DMS53 (cell line): ENCODE results near the gene DHX58.
A peak's percentile ranks its signal among the peaks of the same experiment; 100 is the strongest.

Source experiments
- DNase-seq: peaks from one replicate; lab custom pipeline; 2025; lab: John Stamatoyannopoulos, UW

Gene DHX58

GRCh38 chr17:42087042-42087701, 25.3 kb downstream of the DHX58 start:
- no peak for DNase-seq

- DNase-seq, result no peak
These were observed 30.9 kb downstream of the DHX58 start for GRCh38 chr17:42081516-42082129.

- no peak for DNase-seq
These were observed 33.0 kb downstream of the DHX58 start for GRCh38 chr17:42079541-42079940.

DNA sequence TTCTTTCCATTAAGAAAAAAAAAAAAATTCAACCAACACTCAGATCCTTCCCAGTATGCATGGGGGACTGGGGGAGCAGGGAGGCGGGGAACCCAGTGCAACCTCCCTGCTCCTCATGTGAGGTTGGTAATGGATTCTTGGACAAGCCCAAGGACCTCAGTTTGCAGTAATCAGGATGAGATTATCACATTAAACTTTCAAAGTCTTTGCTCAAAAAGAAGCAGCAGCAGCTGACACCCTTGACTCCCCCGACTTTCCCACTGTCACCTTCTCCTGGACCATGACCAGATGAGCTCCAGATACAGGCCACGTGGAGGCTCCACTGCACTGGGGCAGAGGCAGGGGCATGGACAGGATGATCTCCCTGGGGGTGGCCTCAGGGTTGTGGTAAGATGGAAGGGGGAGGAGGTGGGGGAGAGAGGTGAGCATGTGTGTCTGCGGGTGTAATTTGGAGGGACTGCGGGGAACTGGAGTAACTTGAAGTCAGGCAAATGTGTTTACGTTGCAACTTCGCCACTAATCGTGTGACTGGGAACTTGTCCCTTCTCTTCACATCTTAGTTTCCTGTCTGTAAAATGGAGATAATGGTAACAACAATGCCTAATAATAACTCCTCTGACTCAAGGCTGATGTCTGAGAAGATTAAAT, 34.0 kb downstream of the DHX58 start:
- DNase-seq, result no peak

- DNase-seq, result no peak
These were observed 34.8 kb downstream of the DHX58 start for GRCh38 chr17:42077755-42078154.

DNA sequence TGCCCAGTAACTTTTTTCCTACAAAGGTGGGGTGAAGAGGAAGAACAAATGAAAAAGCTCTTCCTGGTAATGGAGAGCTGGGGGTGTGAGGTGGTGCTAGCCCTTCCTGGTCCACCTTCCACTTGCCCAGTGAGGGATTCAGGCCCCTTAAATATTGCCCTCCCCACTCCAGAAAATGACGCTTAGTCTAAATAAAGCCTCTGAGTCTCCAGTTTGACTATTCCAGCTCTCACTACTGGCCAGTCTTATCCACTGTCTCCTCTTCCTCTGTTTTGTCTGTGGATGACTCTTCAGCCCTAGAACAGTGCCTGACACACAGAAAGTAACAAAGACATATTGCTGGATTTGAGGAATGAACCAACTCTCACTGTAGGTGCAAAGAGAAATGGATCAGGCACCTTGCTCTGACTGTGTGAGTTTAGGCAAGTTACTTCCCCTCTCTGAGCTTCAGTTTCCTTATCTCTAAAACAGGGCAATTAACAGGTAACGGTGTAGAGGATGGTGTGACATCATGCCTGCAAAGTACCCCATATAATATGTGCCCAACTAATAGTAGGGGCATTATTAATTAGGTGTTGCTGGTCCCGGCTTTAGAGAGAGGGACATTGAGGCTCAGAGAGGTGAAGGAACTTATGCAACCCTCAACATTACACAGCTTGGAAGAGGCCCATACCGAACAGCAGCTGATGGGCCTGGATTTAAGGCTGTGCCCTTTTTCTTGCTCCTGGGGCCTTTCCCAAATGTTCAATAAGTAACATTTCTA, 35.5 kb downstream of the DHX58 start:
- no peak for DNase-seq

- no peak for DNase-seq
These were observed 36.7 kb downstream of the DHX58 start for GRCh38 chr17:42075789-42076188.

DNA sequence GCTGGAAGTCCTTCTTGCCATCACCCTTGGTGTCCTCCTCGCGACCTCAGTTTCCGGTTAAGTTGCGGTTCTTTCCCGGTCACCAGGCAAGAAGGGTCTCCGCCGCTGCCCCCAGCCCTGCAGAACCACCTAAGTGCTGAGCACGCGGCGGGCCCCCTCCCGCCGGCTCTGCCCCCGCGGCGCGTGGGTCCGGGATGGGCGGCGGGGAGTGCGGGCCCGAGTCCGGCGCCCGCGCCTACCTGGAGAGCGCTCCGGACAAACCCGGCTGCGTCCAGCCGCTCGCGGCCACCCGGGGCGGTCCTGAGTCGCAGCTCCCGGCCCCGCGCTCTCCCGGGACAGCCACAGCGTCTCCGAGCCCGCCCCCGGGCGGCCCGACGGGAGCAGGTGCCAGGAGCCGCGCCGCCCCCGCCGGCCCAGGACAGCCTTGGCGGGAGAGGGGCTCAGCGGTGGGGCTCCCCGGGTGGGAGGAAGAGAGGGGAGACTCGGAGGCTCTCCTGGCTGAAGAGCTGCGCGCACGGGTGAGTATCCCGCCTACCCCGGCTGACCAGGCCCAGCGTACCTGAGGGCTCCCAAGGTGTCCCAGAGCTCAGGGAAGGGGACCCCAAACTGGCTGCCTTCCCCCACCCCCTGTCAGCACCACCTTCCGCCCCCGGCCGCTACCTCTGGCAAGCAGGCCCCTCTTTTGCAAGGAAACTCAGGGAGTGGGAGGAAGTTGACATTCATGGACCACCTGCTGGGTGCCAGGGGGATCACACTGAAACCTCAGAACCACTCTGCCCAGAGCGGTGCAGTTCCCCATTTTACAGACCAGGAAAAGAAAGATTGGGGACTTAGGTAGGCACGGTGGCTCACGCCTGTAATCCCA, 40.0 kb downstream of the DHX58 start:
- peak; percentile 68 for DNase-seq

DNA sequence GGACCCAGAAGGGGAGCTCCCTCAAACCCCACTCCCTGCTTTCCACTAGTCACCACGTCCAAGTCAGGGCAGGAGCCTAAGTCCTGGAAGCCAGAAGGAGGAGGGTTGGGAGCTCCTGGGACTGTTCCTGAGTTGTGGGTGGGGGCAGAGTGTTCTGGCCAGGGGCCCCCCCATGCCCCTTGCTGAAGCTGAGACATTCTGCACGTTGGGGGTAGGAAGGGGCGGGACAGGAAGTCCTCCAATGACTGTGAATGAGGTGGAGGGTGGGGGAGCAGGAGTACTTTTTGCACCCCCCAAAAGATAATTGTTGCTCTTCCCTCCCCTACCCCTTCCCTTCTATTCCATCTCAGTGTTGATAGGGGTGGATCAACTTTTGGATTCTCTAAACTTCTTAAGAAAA, 40.7 kb downstream of the DHX58 start:
- no peak for DNase-seq

- peak; percentile 44 for DNase-seq
These were observed 43.5 kb downstream of the DHX58 start for GRCh38 chr17:42068979-42069378.

DNA sequence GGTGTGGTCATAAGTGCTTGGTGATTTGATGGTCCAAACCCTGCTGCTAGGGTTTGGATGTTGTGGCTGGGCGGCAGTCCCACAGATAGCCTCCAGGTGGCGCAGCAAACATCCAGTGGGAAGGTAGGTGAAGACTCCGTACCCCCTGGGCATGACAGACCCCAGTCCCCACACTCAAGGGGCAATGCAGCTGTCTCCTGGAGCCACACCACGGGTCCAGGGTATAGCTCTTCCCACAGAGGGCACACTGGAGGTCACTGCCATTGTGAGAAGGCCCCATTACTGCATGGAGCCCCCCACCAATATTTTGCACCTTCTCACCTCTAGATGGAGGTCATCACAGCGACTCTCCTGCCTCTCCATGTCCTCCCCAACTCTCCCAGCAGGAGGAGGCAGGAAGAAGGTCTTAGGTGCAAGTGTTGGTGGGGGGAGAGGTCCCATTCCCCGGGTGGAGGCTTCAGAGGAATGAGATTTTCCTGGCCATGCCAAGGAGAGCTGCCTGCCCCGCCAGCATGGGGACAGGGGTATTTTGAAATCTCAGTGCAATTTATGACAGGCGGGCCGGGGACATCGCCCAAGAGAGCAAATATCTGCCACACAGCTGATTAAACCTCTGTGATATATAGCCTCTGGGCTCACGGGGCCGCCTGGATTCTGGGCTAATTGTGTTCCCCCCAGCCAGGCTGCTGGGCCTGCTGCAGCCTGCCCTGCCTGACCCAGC, 45.0 kb downstream of the DHX58 start:
- DNase-seq, result peak; percentile 59

GRCh38 chr17:42065201-42065600, 47.3 kb downstream of the DHX58 start:
- DNase-seq, result no peak

DNA sequence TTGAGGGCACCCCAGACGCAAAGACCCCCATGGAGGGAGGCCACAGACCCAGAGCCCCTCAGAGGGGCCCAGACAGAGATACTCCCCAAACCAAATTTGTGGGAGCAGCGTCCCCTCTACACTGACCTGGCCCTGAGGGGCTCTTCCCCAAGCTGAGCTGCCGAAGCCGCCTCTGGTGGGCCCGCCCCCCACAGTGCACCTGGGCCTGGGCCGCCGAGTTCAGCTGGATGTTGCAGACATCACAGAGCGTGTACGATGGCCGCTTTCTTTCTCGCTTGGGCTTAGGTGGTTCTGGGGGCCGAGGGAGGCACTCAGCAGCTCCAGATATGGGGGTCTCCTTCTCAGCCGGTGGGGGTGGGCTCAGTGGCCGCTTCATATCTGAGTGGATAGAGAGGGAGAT, 49.8 kb downstream of the DHX58 start:
- DNase-seq, result no peak

DNA sequence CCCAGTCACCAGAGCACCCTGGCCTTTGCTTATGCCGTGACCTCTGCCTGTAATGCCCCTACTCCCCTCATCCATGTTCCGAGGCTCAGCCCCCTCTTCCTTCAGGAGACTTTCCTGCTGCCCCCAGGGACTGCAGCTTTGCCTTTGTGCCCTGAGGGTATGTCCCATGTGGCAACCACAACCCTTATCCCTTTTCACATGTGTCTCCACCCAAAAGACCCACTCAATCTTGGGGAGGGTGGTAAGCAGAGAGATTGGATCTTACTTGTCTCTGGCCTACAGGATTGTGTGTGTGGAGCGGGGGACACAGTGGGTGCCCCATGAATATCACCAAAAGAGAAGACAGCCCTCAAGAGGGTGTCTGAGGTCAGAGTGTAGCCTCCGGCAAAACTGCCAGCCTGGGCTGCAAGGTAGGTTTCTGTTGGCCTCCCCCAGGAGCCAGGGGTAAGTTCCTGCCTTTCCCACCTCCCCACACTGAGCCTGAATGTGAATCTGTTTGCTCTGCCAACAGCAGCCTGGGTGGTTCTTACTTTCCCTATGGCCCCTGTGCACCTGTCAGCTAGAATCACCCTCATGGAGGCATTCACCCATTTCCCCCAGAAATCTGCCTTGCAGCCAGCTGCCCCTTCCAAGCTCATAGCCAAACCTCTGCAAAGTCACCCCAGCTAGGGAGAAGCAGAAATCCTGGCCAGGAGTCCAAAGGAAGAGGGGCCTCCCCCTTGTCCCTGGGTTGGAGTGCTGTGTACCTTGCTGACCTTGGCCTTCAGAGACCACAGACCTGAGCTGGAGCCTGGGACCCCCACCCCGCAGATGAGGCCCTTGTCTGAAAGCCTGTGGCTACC, 50.6 kb downstream of the DHX58 start:
- no peak for DNase-seq

GRCh38 chr17:42060231-42060630, 52.3 kb downstream of the DHX58 start:
- no peak for DNase-seq

- no peak for DNase-seq
These were observed 52.7 kb downstream of the DHX58 start for GRCh38 chr17:42059815-42060214.

- DNase-seq, result no peak
These were observed 54.5 kb downstream of the DHX58 start for GRCh38 chr17:42058063-42058462.

GRCh38 chr17:42056635-42057034, 55.9 kb downstream of the DHX58 start:
- DNase-seq, result no peak

- peak; percentile 32 for DNase-seq
These were observed 57.0 kb downstream of the DHX58 start for GRCh38 chr17:42055496-42055895.

- no peak for DNase-seq
These were observed 57.5 kb downstream of the DHX58 start for GRCh38 chr17:42055027-42055426.
